HUES64 (cell line): ENCODE results near the gene SECTM1.

Experiments used
- H3K27ac ChIP-seq: 2 replicates; pipeline ENCODE4 v1.7.0; 2013; ENCODE audit warnings: low read depth, low read length, inconsistent platforms
- H3K27me3 ChIP-seq: 2 replicates; pipeline ENCODE4 v1.6.1; 2013; ENCODE audit warnings: mild to moderate bottlenecking, low read length; ENCODE audit not compliant: insufficient read depth
- H3K36me3 ChIP-seq: 2 replicates; pipeline ENCODE4 v1.6.1; 2013; ENCODE audit warnings: mild to moderate bottlenecking, low read length; ENCODE audit not compliant: insufficient read depth
- H3K4me1 ChIP-seq: 2 replicates; pipeline ENCODE4 v1.6.1; 2013; ENCODE audit warnings: mild to moderate bottlenecking, low read length, moderate library complexity; ENCODE audit not compliant: insufficient read depth
- H3K4me3 ChIP-seq: 2 replicates; pipeline ENCODE4 v1.5.1; 2013; ENCODE audit warnings: mild to moderate bottlenecking, low read length, moderate library complexity
- H3K9ac ChIP-seq: 2 replicates; pipeline ENCODE4 v1.6.1; 2013; ENCODE audit warnings: mild to moderate bottlenecking, low read depth, low read length
- H3K9me3 ChIP-seq: 2 replicates; pipeline ENCODE4 v1.6.1; 2013; ENCODE audit warnings: low read depth, low read length; ENCODE audit not compliant: insufficient read depth
- WGBS: fragments of 150-250, 120-280 bp; methylation state at CpG from one replicate; pipeline ENCODE4 v1.1.7; 2013; ENCODE audit warnings: missing lambda C conversion rate; 5-methylcytosine and 5-hydroxymethylcytosine counted together

SECTM1 gene

DNA sequence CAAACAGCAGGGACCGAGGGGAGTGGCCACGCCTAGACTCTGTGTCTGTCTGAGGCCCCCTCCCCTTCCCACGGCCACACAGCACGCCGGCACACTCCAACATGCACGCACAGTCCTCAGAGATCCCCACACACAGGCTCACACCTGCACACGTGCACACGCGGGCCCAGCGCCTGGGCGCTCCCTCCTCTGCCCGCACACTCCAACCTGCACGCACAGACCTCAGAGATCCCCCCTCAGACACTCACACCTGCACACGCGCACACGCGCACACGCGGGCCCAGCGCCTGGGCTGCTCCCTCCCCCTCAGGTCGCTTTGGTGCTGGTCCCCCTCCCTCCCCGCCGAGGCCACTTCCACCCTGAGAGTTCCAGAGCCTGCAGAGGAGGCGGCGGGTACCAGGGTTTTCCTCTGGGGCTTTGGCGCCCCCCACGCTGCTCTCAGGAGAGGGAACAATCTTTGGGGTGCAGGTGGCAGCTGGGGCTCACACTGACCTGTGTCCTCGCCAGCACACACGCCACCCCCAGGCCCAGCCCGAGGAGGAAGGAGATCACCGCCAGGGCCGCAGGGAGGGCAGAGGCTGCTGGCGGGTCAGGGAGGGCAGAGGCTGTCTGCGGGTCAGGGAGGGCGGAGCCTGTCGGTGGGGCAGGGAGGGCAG is 17.7 kb downstream of the SECTM1 start:
- Histone ChIP-seq H3K9ac (no peak overlapping the region), H3K4me3 (peak overlapping the region; percentile 13), H3K36me3 (no peaks in the 10 kb centered on the region), H3K27ac (no peak overlapping the region), H3K9me3 (no peaks in the 10 kb centered on the region), H3K27me3 (no peaks in the 10 kb centered on the region; the same call in 1 of the 2 replicates), H3K4me1 (no peaks in the 10 kb centered on the region)
- 64% methylated on average over 36 of the region's 36 CpGs for WGBS

DNA sequence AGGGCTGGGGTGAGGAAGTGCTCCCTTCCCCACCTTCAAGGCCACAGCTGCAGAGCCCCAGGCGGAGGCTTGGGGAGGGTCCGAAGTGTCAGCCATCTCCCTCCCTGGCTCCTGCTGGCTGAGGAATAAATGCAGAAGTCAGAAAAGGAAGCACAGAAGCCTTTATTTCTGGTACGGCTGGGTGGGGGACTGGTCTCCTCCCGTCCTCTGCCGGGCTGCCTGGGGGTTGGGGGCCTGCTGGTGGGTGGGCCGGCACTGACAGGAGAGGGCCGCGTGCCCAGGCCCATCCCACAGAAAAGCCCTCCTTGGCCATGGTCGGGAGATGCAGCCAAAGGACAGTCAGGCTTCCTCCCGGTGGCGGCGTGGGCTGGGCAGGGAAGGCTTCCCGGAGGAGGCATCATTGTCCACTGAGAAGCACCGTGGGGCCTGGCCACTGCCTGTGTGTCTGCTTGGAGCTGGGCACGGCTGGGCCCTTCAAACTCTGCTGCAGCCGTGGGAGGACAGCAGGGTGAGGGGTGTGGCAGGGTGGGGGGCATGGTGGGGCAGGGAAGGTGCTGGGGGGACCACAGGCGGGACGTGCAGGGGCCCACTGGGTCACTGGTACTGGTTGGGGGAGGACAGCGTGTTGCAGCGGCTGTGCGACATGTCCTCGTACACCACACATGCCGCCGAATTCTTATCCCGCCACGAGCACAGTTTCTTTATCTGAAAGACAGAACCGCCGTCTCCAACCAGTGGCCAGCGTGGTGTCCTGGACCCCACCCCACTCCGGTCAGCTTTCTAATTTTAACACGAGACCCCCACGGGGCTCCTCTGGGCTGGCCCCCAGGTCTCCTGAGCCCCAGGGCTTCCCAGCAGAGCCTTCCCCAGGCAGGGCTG is 18.6 kb downstream of the SECTM1 start:
- Histone ChIP-seq H3K36me3 (no peaks in the 10 kb centered on the region), H3K4me3 (no peak overlapping the region), H3K9ac (no peak overlapping the region), H3K27ac (no peak overlapping the region), H3K27me3 (no peaks in the 10 kb centered on the region; the same call in 1 of the 2 replicates), H3K9me3 (no peaks in the 10 kb centered on the region), H3K4me1 (no peaks in the 10 kb centered on the region)
- 88% methylated on average over 32 of the region's 32 CpGs for WGBS

DNA sequence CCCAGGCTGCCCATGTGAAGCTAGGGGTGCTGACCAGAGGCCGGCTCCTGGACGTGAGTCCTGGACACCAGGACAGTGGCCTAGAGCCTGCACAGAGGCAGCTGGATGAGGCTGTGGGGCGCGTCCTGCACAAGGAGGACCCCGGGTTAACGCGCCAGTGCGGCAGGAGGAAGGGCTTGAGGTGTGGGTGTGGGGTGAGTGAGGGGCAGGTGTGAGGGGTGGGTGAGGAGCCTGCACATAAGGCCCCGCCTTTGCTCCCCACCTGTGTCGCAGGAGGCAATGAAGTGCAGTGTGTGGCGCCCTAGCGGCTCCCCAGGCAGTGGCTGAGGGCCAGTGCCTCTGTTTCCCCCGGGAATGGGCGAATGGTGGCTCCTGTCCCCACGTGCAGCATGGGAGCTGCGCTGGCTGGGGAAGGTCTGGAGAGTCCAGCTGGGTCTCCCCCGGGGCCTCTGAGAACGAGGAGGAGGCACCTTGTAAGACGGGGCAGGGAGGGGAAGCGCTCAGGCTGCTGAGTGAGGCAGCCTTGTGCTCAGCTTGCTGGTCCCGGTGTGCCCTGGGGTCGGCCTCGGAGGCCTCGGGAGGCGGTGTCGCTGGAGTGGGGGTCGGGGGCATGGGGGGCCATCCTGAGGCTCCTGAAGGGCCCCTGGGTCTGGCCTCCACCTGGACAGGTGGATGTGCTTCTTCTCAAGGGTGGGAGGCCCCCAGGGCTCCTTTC is 19.4 kb downstream of the SECTM1 start:
- Histone ChIP-seq H3K9ac (no peak overlapping the region), H3K4me1 (no peaks in the 10 kb centered on the region), H3K4me3 (no peak overlapping the region), H3K27me3 (no peaks in the 10 kb centered on the region; the same call in 1 of the 2 replicates), H3K9me3 (no peaks in the 10 kb centered on the region), H3K36me3 (no peaks in the 10 kb centered on the region), H3K27ac (no peak overlapping the region)
- WGBS = 90% methylated on average over 27 of the region's 27 CpGs

DNA sequence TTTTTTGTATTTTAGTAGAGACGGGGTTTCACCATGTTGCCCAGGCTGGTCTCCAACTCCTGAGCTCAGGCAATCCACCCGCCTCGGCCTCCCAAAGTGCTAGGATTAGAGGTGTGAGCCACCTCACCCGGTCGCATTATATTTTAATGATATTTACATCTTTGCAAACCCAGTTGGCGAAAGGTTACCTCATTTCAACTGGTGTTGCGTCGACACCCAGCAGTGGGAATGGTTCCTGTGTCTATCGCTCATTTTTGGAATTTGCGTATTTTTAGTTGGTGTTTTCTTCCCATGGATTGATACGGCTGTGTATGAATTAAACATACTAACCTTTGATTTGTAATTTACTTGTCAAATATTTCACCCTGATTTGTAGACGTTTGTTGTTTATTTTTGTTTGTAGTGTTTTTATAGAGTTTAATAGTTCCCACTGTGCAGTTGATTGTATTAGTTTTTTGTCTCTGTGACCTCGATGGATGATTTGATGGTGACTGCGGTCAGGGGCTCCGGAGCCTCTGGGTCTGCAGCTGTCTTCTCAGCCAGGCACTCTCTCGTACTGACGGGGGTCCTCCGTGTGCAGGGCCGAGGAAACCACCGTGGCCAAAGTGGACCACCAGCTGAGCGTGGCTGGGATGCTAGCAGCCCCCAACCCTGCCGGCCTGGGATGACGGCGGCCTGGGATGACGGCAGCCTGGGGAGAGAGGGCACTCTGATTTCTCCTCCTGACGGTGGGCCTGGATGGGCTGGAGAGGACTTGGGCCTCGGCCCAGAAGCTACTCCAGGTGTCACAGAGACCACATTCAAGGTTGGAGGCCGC is 20.2 kb downstream of the SECTM1 start:
- no peak overlapping the region for H3K4me3 ChIP-seq
- H3K9ac ChIP-seq = no peak overlapping the region
- no peaks in the 10 kb centered on the region for H3K9me3 ChIP-seq
- no peaks in the 10 kb centered on the region; the same call in 1 of the 2 replicates for H3K27me3 ChIP-seq
- H3K36me3 ChIP-seq = no peaks in the 10 kb centered on the region
- WGBS = 92% methylated on average over 27 of the region's 28 CpGs
- no peaks in the 10 kb centered on the region for H3K4me1 ChIP-seq
- no peak overlapping the region for H3K27ac ChIP-seq

DNA sequence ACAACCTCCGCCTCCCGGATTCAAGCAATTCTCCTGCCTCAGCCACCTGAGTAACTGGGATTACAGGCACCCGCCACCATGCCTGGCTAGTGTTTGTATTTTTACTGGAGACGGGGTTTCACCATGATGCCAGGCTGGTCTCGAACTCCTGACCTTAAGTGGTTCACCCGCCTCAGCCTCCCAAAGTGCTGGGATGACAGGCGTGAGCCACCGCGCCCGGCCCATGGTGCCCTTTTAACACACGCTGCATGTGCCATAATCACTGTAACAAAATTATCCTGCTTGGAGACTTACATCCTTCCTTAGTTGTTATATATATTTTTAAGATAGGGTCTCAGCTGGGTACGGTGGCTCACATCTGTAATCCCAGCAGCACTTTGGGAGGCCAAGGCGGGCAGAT is 21.6 kb downstream of the SECTM1 start:
- Histone ChIP-seq H3K9me3 (no peaks in the 10 kb centered on the region), H3K36me3 (no peaks in the 10 kb centered on the region), H3K27me3 (no peaks in the 10 kb centered on the region; the same call in 1 of the 2 replicates), H3K27ac (no peak overlapping the region), H3K4me1 (no peaks in the 10 kb centered on the region), H3K4me3 (no peak overlapping the region), H3K9ac (no peak overlapping the region)
- WGBS = 94% methylated on average over 13 of the region's 13 CpGs

DNA sequence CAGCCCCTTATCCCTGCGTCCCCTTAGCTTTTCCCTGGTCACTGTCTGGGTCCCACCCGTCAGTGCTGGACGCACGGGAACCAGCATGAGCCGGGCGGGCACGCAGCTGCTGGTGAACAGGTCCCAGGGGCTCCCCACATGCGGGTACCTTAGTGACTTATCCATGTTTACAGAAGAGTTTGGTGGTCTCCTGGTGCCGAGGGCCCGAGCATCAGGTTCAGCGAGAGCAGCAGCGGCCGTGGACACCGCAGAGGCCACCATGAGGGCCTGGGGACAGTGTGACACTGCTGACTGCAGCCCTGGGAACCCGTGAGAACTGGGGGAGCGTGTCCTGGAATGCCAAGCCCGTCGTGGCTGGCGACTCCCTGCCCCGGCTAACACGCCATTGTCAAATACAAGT is 22.7 kb downstream of the SECTM1 start:
- Histone ChIP-seq H3K9ac (no peak overlapping the region), H3K4me3 (no peak overlapping the region), H3K4me1 (no peaks in the 10 kb centered on the region), H3K36me3 (no peaks in the 10 kb centered on the region), H3K27ac (no peak overlapping the region), H3K27me3 (no peaks in the 10 kb centered on the region), H3K9me3 (no peaks in the 10 kb centered on the region)
- 91% methylated on average over 21 of the region's 21 CpGs for WGBS

DNA sequence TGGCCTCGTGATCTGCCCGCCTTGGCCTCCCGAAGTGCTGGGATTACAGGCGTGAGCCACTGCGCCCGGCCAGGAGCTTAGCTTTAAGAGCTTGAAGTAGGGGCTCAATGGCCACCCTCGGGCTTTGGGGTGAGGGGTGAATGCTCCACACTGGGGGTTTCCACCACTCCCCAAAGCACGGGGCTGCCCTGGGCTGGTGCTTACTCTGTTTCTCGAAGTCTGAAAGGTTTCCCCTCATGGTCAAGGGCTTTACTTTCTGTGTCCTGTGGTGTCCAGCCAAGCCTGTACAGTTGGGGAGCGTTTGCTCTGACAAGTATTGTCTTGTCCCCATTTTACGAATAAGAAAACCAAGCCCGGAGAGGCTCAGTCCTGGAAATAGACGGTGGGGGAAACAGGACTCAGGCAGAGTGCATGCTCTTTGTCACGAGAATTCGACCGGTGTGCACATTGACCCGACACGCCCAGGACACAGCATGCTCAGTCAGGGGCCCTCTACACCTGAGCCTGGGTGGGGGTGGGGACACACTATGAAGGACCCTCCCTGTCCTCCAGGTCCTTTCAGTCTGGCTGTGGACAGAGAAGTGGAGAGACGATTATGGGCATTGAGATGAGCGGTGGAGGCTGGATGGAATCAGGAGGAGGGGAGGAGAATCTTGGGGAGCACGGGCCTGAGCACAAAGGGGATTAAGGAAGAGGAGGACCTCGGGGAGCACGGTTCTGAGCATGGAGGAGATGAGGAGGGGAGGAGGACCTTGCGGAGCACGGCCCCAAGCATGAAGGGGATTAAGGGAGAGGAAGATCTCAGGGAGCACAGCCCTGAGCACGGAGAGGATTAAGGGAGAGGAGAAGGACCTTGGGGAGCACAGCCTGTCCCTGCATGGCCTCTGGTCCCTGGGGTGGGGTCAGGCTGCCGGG is 23.7 kb downstream of the SECTM1 start:
- no peaks in the 10 kb centered on the region for H3K27me3 ChIP-seq
- no peak overlapping the region for H3K27ac ChIP-seq

DNA sequence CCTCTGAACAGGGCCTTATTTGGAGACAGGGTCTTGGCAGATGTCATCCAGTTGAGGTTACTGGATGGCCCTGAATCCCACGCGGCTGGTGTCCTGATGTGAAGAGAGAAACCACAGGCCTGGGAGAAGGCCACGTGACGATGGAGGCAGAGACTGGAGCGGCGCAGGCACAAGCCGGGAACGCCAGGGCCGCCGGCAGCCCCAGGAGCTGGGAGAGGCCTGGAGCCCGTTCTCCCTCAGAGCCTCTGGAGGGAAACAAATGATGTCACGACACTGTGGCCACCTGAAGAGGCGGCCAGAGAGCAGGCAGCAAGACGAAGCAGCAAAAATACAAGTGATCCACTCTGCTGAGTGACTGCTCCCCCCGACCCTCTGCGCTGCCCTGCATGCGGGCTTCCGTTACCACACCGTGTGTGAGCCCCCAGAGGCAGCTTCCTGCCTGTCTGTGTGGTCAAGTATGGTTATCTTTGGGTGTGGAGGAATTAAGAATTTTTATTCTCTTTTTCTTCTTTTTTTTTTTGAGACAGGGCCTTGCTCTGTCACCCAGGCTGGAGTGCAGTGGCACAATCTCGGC is 27.8 kb downstream of the SECTM1 start:
- H3K36me3 ChIP-seq = no peaks in the 10 kb centered on the region
- no peak overlapping the region for H3K4me3 ChIP-seq
- no peaks in the 10 kb centered on the region for H3K27me3 ChIP-seq
- WGBS = 90% methylated on average over 20 of the region's 20 CpGs
- H3K4me1 ChIP-seq = no peaks in the 10 kb centered on the region
- no peak overlapping the region for H3K9ac ChIP-seq
- H3K27ac ChIP-seq = no peak overlapping the region
- no peaks in the 10 kb centered on the region for H3K9me3 ChIP-seq

More for the DNA sequence above, 23.7 kb downstream of the SECTM1 start:
- no peaks in the 10 kb centered on the region for H3K36me3 ChIP-seq
- H3K4me1 ChIP-seq = no peaks in the 10 kb centered on the region
- 90% methylated on average over 27 of the region's 27 CpGs for WGBS
- no peak overlapping the region for H3K9ac ChIP-seq
- no peaks in the 10 kb centered on the region for H3K9me3 ChIP-seq
- no peak overlapping the region for H3K4me3 ChIP-seq

DNA sequence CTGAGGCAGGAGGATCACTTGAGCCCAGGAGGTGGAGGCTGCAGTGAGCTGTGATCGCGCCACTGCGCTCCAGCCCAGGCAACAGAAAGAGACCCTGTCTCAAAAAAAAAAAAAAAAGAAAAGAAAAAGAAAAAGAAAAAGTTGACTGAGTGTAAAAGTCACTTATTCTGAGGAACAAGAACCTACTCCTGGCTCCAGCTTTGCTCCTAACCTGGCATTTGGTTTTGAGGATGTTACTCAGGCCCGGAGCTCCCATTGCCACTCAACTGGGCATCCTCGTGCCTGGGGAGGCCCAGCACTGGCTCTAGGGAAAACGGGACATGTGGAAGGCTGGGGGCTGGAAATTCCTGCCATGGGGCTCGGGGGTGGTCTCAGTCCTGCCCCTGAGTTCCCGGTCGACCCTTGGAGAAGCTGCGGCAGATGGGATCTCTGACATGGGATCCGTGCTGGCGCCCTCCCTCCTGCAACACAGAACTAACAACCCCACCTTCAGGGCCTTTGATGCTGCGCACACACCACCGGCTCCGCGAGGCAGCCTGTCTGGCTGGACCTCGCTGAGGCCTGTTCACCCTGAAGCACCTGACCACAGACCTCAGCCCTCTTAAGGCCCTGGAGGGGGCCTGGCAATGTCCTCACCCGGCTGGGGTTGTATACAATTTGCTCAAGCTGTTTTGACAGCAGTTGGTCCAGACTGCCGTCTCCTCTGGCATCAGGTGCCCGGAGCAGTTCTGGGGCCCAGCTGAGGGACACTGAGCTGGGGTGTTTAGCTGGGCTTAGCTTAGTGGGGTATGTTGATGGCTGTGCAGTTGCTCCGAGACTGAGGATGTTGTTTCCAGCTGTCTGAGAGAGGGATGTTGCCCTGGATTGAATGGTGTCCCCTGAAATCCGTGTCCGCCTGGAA is 28.5 kb downstream of the SECTM1 start:
- 87% methylated on average over 23 of the region's 23 CpGs for WGBS
- Histone ChIP-seq H3K27ac (no peak overlapping the region), H3K9ac (no peak overlapping the region), H3K36me3 (no peaks in the 10 kb centered on the region), H3K4me3 (no peak overlapping the region), H3K9me3 (no peaks in the 10 kb centered on the region), H3K4me1 (no peaks in the 10 kb centered on the region), H3K27me3 (no peaks in the 10 kb centered on the region)
